ENCODE results near the gene CEP112.
"Not testable (repeated sequence)": the region's sequence is repeated elsewhere in the genome, so short reads cannot be mapped to it uniquely, and the experiment has no call there.

The CEP112 gene

DNA sequence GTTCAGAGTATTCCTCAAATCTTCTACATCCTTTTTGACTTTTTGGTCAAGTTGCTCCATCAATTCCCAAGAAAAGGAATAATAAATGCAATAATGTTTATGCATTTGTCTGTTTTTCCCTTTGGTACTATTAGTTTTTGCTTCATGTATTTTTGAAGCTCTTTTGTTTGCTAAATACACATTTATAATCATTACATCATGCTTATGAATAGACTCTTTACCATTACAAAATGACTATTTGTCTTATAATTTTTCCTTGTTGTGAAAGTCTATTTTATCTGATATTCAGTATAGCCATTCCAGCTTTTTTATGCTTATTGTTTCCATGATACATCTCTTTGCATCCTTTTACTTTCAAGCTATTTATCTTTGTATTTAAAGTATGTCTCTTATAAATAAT lies 41.2 kb downstream of the CEP112 start:
- no peak for DNase-seq

DNA sequence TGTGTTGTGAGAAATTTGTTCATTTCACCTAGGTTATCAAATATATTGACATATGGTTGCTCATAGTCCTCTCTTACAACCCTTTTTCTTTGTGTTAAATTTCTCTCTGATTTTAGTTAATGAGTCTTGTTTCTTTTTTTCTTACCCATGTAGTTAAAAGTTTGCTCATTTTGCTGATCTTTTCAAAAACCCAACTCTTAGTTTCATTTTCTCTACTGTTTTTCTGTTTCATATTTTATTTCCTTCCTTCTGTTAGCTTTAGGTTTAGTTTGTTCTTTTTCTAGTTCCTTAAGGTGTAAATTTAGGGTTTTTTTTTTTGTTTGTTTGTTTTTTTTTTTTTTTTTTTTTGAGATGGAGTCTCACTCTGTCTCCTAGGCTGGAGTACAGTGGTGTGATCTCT lies 42.4 kb downstream of the CEP112 start:
- no peak for DNase-seq

DNA sequence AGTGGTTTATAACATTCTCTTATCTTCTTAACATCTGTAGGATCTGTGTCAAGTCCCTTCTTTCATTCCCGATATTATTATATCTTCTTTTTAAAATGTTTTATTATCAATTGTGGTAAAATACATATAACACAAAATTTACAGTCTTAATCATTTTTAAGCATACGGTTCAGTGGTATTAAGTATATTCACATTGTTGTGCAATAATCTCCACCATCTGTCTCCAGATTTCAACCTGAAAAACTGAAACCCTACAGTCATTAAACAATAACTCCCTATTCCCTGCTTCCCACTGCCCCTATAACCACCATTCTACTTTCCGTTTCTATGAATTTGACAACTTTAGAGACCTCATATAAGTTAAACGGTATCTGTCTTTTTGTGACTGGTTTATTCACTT lies 45.5 kb downstream of the CEP112 start:
- no peak for DNase-seq

DNA sequence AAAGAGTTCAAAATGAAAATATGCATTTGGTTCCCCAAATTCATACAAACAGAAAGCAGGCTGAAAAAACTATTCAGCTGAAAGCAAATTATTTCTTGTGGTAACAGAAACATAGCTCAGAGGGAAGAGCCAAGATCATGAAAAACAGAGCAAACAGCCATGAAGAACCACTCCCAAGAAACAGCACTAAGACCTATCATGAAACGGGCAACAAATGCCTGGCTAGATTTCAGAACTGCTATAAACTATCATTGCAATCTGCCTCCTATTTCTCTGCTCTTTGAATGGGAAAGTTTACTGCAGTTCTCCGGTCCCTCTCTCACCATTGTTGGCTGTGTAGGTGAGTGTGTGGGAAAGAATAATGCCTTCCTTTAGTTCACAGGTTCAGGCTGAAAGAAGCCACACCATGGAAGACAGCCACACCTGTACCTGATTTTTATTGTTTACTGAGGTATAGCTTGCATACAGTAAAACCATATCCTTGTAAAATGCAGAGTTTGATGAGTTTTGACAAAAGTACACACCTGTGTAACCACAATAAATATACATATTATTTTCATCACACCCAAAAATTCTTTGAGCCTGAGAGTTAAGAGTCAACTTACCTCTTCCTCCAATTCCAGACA lies 48.2 kb downstream of the CEP112 start:
- DNase-seq: no peak

DNA sequence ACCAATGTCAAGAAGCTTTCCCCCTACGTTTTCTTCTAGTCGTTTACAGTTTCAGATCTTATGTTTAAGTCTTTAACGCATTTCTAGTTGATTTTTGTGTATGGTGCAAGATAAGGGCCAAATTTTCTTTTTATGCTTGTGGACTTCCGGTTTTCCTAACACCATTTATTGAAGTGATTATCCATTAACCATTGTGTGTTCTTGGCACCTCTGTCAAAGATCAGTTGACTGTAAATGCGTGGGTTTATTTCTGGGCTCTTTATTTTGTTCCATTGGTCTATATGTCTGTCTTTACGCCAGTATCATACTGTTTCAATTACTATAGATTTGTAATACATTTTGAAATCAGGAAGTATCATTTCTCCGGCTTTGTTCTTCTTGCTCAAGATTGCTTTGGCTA lies 49.5 kb downstream of the CEP112 start:
- no peak for DNase-seq

DNA sequence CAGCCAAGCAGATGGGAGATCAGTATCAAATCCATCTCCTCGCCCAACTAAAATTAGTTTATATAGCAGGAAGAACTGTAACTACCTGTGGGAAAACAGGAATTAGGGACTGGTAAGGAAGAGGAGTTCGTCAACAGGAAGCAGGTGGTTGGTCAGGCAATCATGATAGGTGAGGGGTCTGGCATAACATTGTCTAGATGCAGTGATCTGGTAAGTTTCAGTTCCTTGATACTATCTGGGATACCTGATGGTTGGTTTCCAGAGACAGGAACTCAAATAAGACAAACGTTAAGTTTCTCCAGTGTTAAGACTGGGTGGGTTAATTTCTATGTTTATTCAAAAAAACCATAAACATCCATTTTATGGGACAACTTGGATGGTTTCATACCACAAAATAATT lies 53.8 kb downstream of the CEP112 start:
- no peak for DNase-seq

DNA sequence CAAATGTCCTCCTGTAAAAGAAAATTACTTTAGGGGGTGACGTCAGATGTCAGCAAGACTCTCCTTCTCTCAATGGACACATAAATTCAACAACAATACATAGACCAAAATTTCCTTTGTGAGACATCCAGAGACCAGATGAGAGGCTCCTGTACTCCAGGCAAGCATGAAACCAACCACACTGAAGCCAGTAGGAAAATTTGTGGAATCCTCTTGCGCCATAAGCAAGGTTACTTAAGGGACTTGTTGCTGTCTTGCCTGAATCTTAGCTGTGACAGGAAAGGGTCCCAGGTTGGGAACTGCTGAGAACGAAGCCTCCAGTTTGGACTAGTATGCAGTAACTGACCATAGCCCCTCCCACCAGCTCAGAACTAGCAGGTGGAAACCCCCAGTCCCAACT lies 56.0 kb downstream of the CEP112 start:
- DNase-seq: no peak

DNA sequence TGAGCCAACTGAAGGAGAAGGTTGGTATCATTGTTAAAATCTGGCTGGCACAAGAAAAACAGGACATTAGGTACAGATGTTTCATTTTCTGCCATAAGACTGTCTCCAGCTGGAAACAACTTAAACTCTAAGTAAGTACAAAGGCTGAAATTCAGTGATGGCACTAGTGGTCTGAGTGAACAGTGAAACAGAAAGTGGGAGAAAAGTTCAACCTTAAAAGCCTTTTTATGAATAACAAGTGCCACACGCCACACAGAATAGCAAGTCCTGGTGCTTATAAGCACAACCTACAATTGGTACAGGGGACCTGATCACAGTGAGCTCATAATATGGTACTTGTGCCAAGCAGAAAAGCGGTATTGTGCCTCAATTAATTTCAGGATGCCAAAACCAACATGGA lies 56.7 kb downstream of the CEP112 start:
- no peak for DNase-seq

DNA sequence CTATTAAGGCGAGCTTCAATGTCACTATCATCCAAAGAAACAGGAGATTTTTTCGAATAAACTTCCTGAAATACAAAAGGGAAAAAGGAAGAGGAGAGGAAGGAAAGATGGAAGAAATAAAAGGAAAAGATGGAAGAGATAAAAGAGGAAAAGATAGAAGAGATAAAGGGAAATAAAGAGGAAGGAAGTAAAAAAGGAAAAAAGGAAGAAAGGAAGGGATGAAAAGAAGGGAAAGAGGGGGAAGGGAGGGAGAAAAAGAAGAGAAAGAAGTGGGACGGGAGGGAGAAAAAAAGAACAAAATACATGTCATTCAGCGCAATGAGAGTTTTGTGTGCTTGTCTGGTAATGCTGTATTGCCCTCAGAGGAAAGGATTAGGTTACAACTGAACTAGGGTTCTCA lies 62.2 kb downstream of the CEP112 start:
- no peak for DNase-seq

DNA sequence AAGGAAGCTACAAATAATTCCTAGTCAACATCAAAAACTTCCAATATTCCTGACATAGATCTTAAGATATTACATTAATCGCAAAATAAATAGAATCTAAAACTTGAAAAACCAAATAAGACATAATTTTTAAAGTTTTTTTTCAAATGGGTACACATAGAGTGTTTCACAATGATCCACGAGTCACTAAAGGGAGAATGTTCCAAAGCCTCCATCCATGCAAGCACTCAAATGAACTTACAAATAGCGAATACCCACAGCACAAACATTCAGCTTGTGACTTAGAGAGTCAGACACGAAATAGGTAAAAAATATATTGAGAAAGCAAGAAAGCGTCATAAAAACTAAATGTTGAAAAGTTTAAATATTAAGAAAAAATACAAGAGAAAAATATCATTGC lies 65.7 kb downstream of the CEP112 start:
- no peak for DNase-seq

DNA sequence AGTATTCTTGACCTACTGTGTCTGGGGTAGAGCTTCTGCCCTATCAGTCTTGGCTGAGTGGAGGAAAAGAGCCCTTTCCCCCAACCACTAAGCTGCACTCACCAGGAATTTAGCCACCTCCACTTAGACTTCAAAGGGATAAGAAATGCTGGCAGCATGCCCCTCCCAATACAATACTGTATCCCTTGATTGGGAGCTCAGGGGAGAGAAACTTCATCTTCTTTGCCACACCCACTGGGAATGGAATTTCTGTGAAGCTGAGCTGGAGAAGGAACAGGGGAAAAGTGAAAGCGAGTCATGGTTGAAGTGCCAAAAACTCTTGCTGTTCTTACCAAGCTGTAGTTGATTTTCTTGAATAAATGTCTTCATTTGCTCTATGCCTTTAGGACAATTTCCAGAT lies 68.8 kb downstream of the CEP112 start:
- DNase-seq: no peak

DNA sequence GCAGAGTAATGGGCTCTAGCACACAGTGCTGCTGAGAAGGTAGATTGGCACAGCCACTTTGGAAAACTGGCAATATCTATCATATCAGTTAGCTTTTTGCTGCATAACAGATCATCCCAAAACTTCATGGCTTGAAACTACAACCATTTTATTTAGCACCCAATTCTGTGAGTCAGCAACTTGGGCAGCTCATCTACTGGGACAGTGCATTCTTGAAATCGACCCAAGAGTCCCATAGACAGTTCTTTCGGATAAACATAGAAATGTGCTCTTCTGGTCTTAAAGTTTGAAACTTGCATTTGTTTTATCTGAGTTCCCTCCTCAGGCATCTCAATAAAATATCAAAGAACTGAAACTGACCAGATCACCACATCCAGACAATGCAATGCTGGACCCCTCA lies 76.7 kb downstream of the CEP112 start:
- no peak for DNase-seq

DNA sequence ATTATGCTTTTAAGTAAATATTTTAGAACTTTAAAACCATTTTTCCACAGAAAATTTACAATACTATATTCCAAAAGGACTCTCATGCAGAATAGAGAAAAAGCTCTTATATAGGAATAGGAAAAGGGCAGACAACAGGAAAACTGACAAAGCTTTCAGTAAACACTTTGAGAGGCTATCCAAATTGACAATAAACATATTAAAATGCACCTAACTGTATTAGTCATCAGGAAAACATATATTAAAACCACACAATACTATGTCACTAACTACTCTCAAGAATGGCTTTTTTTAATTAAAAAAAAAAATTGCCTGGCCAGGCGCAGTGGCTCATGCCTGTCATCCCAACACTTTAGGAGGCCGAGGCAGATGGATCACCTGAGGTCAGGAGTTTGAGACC lies 77.3 kb downstream of the CEP112 start:
- no peak for DNase-seq

DNA sequence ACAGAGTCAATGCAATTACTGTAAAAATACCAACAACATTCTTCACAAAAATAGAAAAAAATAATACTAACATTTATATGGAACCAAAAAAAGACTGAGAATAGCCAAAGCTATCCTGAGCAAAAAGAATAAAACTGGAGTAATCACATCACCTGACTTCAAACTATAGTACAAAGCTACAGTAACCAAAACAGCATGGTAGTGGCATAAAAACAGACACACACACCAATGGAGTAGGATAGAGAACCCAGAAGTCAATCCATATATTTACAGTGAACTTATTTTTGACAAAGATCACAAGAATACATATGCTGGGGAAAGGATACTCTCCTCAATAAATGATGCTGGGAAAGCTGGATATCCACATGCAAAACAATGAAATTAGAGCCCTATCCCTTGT lies 84.2 kb downstream of the CEP112 start:
- DNase-seq: no peak

DNA sequence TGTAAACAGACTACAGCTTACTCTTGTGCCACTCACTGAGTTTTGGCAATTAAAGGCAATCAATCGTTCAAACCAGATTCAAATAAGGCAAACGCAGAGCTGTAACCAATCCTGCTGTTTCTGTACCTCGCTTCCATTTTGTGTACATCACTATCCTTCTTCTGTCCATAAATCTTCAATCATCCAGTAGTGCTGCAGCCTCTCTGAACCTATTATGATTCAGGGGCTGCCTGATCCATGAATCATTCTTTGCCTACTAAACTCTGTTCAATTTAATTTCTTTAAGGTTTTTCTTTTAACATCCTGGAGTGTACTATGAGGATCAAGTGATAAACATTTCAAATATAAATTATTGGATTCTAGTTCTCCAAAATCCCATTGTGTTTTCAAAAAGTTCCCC lies 93.9 kb downstream of the CEP112 start:
- DNase-seq: no peak

DNA sequence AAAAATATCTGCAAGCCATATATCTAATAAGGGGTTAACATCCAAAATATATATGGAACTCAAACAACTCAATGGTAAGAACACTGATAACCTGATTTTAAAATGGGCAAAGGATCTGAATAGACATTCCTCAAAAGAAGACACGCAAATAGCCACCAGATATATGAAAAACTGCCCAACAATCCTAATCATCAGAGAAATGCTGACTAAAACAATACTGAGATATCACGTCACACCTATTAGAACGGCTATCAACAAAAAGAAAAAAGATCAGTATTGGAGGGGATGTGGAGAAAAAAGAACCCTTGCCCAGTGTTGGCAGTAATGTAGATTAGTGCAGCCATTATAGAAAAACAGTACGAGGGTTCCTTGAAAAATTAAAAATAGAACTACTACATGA lies 97.2 kb downstream of the CEP112 start:
- no peak for DNase-seq

DNA sequence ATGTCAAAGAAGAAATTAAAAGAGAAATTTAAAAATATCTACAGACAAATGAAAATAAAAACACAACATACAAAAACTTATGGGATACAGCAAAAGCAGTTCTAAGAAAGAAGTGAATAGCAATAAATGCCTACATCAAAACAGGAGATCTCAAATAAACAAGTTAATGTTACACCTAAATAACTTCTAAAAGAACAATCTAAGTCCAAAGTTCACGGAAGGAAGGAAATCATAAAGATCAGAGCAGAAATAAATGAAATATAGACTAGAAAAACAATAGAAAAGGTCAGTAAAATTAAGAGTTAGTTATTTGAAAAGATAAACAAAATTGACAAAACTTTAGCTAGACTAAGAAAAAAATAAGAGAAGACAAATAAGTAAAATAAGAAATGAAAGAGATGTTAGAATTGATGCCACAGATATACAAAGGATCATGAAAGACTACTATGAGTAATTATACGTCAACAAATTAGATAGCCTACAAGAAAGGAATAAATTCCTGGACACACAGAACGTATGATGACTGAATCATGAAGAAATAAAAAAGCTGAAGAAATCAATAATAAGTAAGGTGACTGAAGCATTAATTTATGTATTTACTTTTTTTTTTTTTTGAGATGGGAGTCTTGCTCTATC lies 100.4 kb downstream of the CEP112 start:
- DNase-seq: no peak

DNA sequence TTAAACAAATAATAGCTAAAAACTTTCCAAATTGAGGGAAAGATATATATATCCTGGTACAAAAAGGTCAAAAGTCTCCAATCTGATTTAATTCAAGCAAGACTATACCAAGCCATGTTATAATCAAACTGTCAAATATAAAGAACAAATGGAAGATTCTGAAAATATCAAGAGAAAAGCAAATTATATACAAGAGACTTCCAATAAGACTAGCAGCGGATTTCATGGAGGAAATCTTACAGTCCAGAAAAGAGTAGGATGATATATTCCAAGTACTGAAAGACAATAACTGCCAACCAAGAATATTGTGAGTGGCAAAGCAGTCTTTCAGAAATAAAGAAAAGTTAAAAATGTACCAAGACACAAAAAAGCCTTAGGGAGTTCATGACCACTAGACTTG lies 102.2 kb downstream of the CEP112 start:
- DNase-seq: no peak

DNA sequence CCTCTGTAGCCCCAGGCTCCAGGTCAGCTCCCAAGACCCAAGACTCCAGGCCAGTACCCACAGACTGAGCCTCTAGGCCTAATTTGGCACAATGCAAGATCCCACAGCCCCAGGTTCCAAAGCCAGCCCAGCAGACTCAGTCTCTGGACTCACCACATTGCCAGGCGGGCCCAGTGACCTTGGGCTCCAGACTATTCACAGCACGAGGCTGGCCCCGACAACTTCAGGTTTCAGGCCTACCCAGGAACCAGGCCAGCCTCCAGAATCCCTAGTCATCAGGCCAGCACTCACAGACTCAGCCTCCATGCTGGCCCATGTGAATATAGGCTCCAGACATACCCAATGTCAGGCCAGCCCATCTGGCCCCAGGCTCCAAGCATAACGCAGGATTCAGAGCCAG lies 103.8 kb downstream of the CEP112 start:
- DNase-seq: no peak

DNA sequence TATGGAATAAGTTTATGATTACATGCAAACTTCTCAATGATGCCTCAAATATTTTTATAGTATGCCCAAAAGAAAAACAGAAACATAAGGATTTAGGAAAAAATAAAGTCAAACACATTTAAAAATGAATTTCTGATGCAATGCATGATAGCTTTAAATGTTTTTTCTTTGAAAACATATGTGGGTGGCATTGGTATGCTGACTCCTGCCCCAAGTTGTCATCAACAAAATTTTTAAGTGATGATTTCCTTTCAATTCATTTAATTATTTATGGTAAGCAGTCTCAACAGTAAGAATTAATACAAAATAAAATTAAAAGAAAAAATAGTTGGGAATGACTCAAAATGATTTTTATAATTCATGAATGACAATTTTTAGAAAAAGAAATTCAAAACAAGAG lies 104.9 kb downstream of the CEP112 start:
- DNase-seq: no peak

DNA sequence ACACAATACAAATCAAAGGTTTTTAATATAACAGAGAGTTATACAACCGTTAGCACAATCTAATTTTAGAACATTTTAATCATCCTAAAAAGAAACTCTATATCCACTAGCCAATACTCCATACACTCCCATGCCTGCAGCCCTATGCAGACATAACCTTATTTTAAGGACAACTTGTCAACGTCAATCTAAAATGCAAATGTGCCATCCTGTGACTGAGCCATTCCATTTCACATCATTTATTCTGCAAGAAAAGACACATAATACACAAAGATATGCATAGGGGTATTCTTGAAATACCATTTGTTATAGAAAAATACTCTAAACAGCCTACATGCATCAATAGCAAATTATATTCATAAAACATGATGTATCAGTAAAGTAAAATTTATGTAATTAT lies 106.7 kb downstream of the CEP112 start:
- no peak for DNase-seq

DNA sequence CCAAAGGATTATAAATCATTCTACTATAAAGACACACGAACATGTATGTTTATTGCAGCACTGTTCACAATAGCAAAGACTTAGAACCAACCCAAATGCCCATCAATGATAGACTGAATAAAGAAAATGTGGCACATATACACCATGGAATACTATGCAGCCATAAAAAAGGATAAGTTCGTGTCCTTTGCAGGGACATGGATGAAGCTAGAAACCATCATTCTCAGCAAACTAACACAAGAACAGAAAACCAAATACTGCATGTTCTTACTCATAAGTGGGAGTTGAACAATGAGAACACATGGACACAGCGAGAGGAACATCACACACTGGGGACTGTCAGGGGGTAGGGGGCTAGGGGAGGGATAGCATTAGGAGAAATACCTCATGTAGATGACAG lies 111.3 kb downstream of the CEP112 start:
- not testable (repeated sequence) for DNase-seq

DNA sequence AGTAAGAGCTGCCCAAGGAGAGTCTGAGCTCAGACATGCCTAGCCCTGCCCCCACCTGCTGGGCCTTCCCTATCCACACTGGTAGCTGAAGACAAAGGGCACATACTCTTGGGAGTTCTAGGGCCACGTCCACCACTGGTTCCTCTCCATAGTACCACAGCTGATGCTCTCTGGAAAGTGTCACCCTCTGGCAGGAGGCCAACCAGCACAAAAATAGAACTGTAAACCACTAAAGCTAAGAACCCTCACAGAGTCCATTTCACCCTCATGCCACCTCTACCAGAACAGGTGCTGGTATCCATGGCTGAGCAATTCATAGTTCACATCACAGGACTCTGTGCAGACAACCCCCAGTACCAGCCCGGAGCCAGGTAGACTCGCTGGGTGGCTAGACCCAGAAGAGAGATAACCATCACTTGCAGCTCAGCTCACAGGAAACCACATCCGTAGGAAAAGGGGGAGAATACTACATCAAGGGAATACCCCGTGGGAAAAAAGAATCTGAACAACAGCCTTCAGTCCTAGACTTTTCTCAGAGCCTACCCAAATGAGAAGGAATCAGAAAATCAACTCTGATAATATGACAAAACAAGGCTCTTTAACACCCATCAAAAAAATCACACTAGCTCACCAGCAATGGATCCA lies 115.3 kb downstream of the CEP112 start:
- no peak for DNase-seq

DNA sequence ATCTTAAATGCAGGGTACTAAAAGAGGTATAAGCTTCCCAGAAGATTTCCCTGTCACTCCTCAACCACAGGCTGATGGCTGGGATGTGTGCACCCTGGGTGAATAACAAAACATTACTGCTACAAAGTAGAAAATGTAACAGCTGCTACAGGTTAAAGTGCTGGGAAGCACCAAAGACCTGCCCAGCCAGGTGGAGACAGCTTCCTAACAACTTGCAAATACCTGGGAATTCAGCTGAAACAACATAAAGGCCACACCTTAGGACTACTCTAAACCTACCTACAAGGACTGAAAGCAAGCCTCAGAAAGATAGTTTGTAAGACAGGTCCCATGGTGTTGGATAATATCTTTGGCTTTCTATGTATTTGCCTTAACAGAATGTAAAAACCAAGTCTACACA lies 118.5 kb downstream of the CEP112 start:
- DNase-seq: no peak

DNA sequence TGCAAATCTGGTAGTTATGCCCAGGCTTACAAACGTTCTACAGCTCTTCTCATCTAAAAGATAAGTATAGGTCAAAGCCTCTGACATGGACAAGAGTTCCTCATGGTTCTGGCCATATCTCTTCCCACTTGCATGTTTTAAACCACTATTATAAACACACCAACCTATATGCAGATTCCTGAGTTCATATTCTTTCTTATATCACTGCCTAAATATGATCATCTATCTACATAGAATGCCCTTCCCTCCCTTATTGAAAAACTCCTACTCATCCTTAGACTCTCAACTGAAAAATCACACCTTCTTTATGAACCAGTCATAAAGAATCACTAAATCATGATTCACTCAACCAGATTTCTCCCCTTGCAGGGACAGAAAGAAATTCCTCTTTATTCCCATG lies 128.2 kb downstream of the CEP112 start:
- DNase-seq: no peak

Data from NCI-H187 (cell line).